ENCODE data around the gene RGL1.

The RGL1 gene

GRCh38 chr1:183821309-183821888 is 16.5 kb downstream of the RGL1 start:
- TF ChIP-seq CTCF (IDR thresholded peaks at IDR 0.05; ENCODE audit: insufficient read depth, low read length, missing control alignments) = no peak
- POLR2A ChIA-PET = interaction anchor here (0.7 kb wide), 1 partner anchor 14 kb away, joined by 3 read pairs; no protein-coding TSS in a partner anchor
- no peak for DNase-seq (ENCODE audit: low read depth, low spot score)
- CTCF ChIA-PET = interaction anchor here (1.0 kb wide), 1 partner anchor 15 kb away, joined by 3 read pairs; no protein-coding TSS in a partner anchor
- no peak overlapping the region for H3K4me3 ChIP-seq (ENCODE audit: low read depth, low read length)

GRCh38 chr1:183821889-183822611 is 17.1 kb downstream of the RGL1 start:
- DNase-seq (ENCODE audit: low read depth, low spot score) = no peak
- ChIA-PET CTCF (interaction anchor here (1.0 to 1.1 kb wide), 2 partner anchors 16 to 95 kb away, joined by 3 read pairs; no protein-coding TSS in a partner anchor), POLR2A (interaction anchor here (0.7 kb wide), 1 partner anchor 14 kb away, joined by 3 read pairs; no protein-coding TSS in a partner anchor)
- H3K4me3 ChIP-seq (ENCODE audit: low read depth, low read length) = no peak overlapping the region
- TF ChIP-seq CTCF (IDR thresholded peaks at IDR 0.05; ENCODE audit: insufficient read depth, low read length, missing control alignments) = no peak

- TF ChIP-seq CTCF (IDR thresholded peaks at IDR 0.05; ENCODE audit: insufficient read depth, low read length, missing control alignments) = no peak
- H3K4me3 ChIP-seq (ENCODE audit: low read depth, low read length) = no peak overlapping the region
- DNase-seq (ENCODE audit: low read depth, low spot score) = no peak
- ChIA-PET CTCF (no interaction called here), POLR2A (no interaction called here)
Measured at GRCh38 chr1:183824291-183824690, 19.4 kb downstream of the RGL1 start.

- CTCF ChIA-PET = interaction anchor here (1.1 to 1.4 kb wide), 2 partner anchors 10 to 15 kb away, joined by 3 read pairs; no protein-coding TSS in a partner anchor
- DNase-seq (ENCODE audit: low read depth, low spot score) = no peak
- POLR2A ChIA-PET = no interaction called here
- no peak for TF ChIP-seq CTCF (IDR thresholded peaks at IDR 0.05; ENCODE audit: insufficient read depth, low read length, missing control alignments)
- no peak overlapping the region for H3K4me3 ChIP-seq (ENCODE audit: low read depth, low read length)
Measured at GRCh38 chr1:183827801-183828200, 22.9 kb downstream of the RGL1 start.

- H3K4me3 ChIP-seq (ENCODE audit: low read depth, low read length) = no peak overlapping the region
- ChIA-PET POLR2A (no interaction called here), CTCF (interaction anchor here (0.7 to 2.6 kb wide), 2 partner anchors 48 to 146 kb away, joined by 3 to 6 read pairs; no protein-coding TSS in a partner anchor)
- DNase-seq (ENCODE audit: low read depth, low spot score) = no peak
- TF ChIP-seq CTCF (IDR thresholded peaks at IDR 0.05; ENCODE audit: insufficient read depth, low read length, missing control alignments) = no peak
Measured at GRCh38 chr1:183830389-183830788, 25.5 kb downstream of the RGL1 start.

- DNase-seq (ENCODE audit: low read depth, low spot score) = no peak
- no peak for TF ChIP-seq CTCF (IDR thresholded peaks at IDR 0.05; ENCODE audit: insufficient read depth, low read length, missing control alignments)
- ChIA-PET POLR2A (no interaction called here), CTCF (interaction anchor here (2.6 kb wide), 1 partner anchor 147 kb away, joined by 6 read pairs; no protein-coding TSS in a partner anchor)
- H3K4me3 ChIP-seq (ENCODE audit: low read depth, low read length) = no peak overlapping the region
Measured at GRCh38 chr1:183831311-183831710, 26.4 kb downstream of the RGL1 start.

All from AG04449 (cell line).